K562 (cell line): ENCODE results near the gene KPNA1. TPM values are rescaled to one million over a fixed set of nuclear protein-coding genes. Genes with fewer than 3 reads are reported as not detected.

Experiments used
- ESRRA ChIP-seq: fragments of 450-650 bp; IDR thresholded peaks from 2 replicates; pipeline ENCODE4 v1.6.1; 2014; ENCODE audit warnings: low read depth, mild to moderate bottlenecking, moderate library complexity, borderline replicate concordance
- FOSL1 ChIP-seq: fragments of 200-800 bp; sonication (Bioruptor generic); conservative IDR thresholded peaks from 2 replicates; pipeline ENCODE4 v1.6.1; 2016; ENCODE audit warnings: missing genetic modification characterization, missing compliant biosample characterization
- HMBOX1 ChIP-seq: sonication (generic); IDR thresholded peaks from 2 replicates; pipeline ENCODE4 v1.6.1; 2016
- MECOM ChIP-seq: fragments of 250-450 bp; sonication (Bioruptor Pico); IDR thresholded peaks from 2 replicates; pipeline ENCODE4 v1.8.0; 2022; ENCODE audit warnings: inconsistent platforms
- SRSF3 ChIP-seq: fragments of 200-400 bp; formaldehyde crosslinking; IDR thresholded peaks from 2 replicates; pipeline ENCODE4 v1.6.1; 2016; ENCODE audit warnings: mild to moderate bottlenecking, low read length, moderate library complexity; ENCODE audit not compliant: insufficient read depth
- SRSF9 ChIP-seq: fragments of 200-400 bp; formaldehyde crosslinking; IDR thresholded peaks from 2 replicates; pipeline ENCODE4 v1.6.1; 2017; ENCODE audit warnings: low read depth, low read length, borderline replicate concordance
- ZNF140 ChIP-seq: fragments of 250-450 bp; sonication (Bioruptor Pico); IDR thresholded peaks from 2 replicates; pipeline ENCODE4 v1.8.0; 2021; ENCODE audit warnings: moderate library complexity, mild to moderate bottlenecking, inconsistent platforms
- ZNF253 ChIP-seq: fragments of 250-450 bp; sonication (Bioruptor Pico); conservative IDR thresholded peaks from 2 replicates; pipeline ENCODE4 v1.6.1; 2021; ENCODE audit warnings: mild to moderate bottlenecking
- ZNF518B ChIP-seq: fragments of 250-450 bp; sonication (Bioruptor Pico); IDR thresholded peaks from 2 replicates; pipeline ENCODE4 v1.5.0; 2021; ENCODE audit warnings: mild to moderate bottlenecking, moderate library complexity
- ZNF785 ChIP-seq: fragments of 250-450 bp; sonication (Bioruptor Pico); IDR thresholded peaks from 2 replicates; pipeline ENCODE4 v1.4.0; 2020; ENCODE audit warnings: mild to moderate bottlenecking
- polyA plus RNA-seq, 8 experiments: library from polyadenylated mRNA; depleted of rRNA in 4 of 8; stranded (reverse) in 5 of 8; unstranded in 3 of 8; fragments of >200 nt; fragmentation: Nextera tagmentation in 2 of 8; fragmentation: Illumina TruSeq in 1 of 8; extraction: Ambion mirVana in 2 of 8; extraction: Trizol in 1 of 8; gene quantifications; 2 replicates each; pipeline versions ENCODE4 v1.2.1 to v1.2.3, GENCODE V29; 2011 to 2014; ENCODE audit warnings: inconsistent platforms in 1 of 8, missing spikeins in 1 of 8
- total RNA-seq, 7 experiments: library from RNA; depleted of rRNA in 6 of 7; stranded (reverse); fragments of >200 nt in 6 of 7; fragmentation: Illumina TruSeq in 2 of 7; extraction: Trizol in 2 of 7; gene quantifications; 2 replicates each; pipeline versions ENCODE4 v1.2.1 to v1.2.3, GENCODE V29; 2011 to 2021; ENCODE audit warnings: low replicate concordance in 1 of 7
- TF ChIP-seq, protein P1 (sequence below), 2 experiments: fragments of 450-650 bp; formaldehyde crosslinking in 1 of 2; IDR thresholded peaks; 2 replicates each; pipeline versions ENCODE4 v1.4.0 to v1.6.1; 2014 to 2020; ENCODE audit warnings: mild to moderate bottlenecking in 2 of 2, borderline replicate concordance in 1 of 2, low read depth in 1 of 2
- TF ChIP-seq, protein P2 (sequence below): sonication (generic); formaldehyde crosslinking; IDR thresholded peaks from 2 replicates; pipeline ENCODE4 v1.8.0; 2022; ENCODE audit warnings: missing genetic modification reagents, mild to moderate bottlenecking, moderate library complexity, borderline replicate concordance
- TF ChIP-seq, protein P3 (sequence below): sonication (generic); formaldehyde crosslinking; IDR thresholded peaks from 2 replicates; pipeline ENCODE4 v1.8.1; 2023; ENCODE audit warnings: mild to moderate bottlenecking, missing genetic modification reagents, moderate library complexity

The KPNA1 gene
- total and polyA plus RNA-seq, 9 of the 15 experiments (the other 6 are each of a cell fraction or from before 2014, with no cell fraction given), result 9.3 to 53.8 (median 33.5) TPM

- TF ChIP-seq, protein P1, sequence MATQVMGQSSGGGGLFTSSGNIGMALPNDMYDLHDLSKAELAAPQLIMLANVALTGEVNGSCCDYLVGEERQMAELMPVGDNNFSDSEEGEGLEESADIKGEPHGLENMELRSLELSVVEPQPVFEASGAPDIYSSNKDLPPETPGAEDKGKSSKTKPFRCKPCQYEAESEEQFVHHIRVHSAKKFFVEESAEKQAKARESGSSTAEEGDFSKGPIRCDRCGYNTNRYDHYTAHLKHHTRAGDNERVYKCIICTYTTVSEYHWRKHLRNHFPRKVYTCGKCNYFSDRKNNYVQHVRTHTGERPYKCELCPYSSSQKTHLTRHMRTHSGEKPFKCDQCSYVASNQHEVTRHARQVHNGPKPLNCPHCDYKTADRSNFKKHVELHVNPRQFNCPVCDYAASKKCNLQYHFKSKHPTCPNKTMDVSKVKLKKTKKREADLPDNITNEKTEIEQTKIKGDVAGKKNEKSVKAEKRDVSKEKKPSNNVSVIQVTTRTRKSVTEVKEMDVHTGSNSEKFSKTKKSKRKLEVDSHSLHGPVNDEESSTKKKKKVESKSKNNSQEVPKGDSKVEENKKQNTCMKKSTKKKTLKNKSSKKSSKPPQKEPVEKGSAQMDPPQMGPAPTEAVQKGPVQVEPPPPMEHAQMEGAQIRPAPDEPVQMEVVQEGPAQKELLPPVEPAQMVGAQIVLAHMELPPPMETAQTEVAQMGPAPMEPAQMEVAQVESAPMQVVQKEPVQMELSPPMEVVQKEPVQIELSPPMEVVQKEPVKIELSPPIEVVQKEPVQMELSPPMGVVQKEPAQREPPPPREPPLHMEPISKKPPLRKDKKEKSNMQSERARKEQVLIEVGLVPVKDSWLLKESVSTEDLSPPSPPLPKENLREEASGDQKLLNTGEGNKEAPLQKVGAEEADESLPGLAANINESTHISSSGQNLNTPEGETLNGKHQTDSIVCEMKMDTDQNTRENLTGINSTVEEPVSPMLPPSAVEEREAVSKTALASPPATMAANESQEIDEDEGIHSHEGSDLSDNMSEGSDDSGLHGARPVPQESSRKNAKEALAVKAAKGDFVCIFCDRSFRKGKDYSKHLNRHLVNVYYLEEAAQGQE (IDR thresholded peaks at IDR 0.05; ENCODE audit: borderline replicate concordance), result no peak
- TF ChIP-seq, protein P1 (CRISPR knock-in tag; IDR thresholded peaks at IDR 0.05; ENCODE audit: low read depth), result no peak
- TF ChIP-seq, protein P2, sequence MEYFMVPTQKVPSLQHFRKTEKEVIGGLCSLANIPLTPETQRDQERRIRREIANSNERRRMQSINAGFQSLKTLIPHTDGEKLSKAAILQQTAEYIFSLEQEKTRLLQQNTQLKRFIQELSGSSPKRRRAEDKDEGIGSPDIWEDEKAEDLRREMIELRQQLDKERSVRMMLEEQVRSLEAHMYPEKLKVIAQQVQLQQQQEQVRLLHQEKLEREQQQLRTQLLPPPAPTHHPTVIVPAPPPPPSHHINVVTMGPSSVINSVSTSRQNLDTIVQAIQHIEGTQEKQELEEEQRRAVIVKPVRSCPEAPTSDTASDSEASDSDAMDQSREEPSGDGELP (CRISPR knock-in tag), result no peak
- TF ChIP-seq ZNF253 (CRISPR knock-in tag) (no peak), MECOM (CRISPR knock-in tag) (no peak), ESRRA (peak; percentile 22; the same call in 1 of the 2 replicates), HMBOX1 (0 out of 2 replicates have a peak, but pooled peaks have one; percentile 30), SRSF3 (no peak), SRSF9 (no peak), ZNF140 (CRISPR knock-in tag) (no peak), ZNF518B (no peak), ZNF785 (CRISPR knock-in tag) (no peak), FOSL1 (peak; percentile 77)
- TF ChIP-seq, protein P3, sequence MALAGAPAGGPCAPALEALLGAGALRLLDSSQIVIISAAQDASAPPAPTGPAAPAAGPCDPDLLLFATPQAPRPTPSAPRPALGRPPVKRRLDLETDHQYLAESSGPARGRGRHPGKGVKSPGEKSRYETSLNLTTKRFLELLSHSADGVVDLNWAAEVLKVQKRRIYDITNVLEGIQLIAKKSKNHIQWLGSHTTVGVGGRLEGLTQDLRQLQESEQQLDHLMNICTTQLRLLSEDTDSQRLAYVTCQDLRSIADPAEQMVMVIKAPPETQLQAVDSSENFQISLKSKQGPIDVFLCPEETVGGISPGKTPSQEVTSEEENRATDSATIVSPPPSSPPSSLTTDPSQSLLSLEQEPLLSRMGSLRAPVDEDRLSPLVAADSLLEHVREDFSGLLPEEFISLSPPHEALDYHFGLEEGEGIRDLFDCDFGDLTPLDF (CRISPR knock-in tag), result no peak
These were observed 17.3 kb downstream of the KPNA1 start (continued) for GRCh38 chr3:122497425-122497824.
